HL-60/S4 treated with retinoic acid at 250 ng/mL for 4 days and 3 days (cell line): ENCODE data around the gene KRT14.

Experiments
- in situ Hi-C: fragments of 300-500 bp; cut with MboI; formaldehyde crosslinking; loops from 2 replicates; pipeline ENCODE4 v1.7.0; 2022; ENCODE audit warnings: low sequenced_read_pairs

The KRT14 gene

DNA sequence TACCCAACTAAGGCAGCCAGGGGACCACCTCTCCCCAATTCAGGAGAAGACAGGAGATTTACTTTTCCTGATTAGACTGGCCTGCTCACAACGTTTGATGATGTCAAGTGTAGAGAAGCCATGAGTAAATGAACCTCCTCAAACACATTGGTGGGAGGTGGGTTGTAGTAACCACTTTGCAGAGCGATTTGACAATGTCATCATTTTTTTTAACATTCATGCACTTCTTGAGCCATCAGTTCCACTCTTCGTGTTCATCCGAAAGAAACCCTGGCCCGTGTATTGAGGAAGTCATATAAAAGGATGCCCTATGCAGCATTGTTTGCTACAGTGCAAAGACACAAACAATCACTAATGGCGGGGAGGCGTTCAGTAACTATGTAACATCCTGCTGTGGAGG lies 53.1 kb downstream of the KRT14 start:
- in situ Hi-C loops = no loop called here

DNA sequence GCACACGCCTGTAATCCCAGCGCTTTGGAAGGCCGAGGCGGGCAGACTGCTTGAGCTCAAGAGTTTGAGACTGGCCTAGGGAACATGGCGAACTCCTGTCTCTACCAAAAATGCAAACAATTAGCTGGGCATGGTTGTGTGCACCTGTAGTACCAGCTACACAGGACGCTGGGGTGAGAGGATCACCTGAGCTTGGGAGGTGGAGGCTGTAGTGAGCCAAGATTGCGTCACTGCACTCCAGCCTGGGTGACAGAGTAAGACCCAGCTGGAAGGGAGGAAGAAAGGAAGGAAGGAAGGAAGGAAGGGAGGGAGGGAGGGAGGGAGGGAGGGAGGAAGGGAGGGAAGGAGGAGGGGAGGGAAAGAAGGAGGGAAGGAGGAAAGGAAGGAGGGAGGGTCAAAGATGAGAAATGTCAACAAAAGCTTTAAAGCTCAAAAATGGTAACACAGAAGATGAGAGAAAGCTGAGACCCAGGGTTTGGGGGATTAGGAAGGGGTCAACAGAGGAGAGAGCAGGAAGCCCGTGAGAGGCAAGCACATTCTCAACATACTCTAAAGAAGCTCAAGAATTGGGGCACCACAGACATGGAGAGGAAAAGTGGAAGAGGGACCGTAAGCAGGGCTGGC lies 53.6 kb downstream of the KRT14 start:
- in situ Hi-C loops = no loop called here
